Lung (tissue), 12 donors: Measurements from ENCODE around the gene GSPT2. TPM values are rescaled to one million over a fixed set of nuclear protein-coding genes. Genes with fewer than 3 reads are reported as not detected.

Experiments used
- ATAC-seq: fragments of 200-7000 bp; cut with Tn5 transposase; one replicate; pipeline ENCODE4 v1.9.1; 2020; ENCODE audit warnings: moderate number of reproducible peaks; ENCODE audit not compliant: insufficient read depth, low FRiP score
- DNase-seq, 3 donors: peaks; one replicate each; pipeline ENCODE4 v3.0.0-alpha.2; 2013 to 2017
- H3K27ac ChIP-seq, 2 donors: one replicate each; pipeline ENCODE4 v1.5.1; 2013; ENCODE audit warnings: mild to moderate bottlenecking in 2 of 2, moderate library complexity in 2 of 2, control low read depth in 1 of 2, inconsistent platforms in 1 of 2, low read depth in 1 of 2, low read length in 1 of 2
- H3K27me3 ChIP-seq, 3 donors: one replicate each; pipeline ENCODE4 v1.5.1; 2013; ENCODE audit warnings: low read length in 2 of 3; ENCODE audit not compliant: control insufficient read depth in 3 of 3, insufficient read depth in 3 of 3
- H3K36me3 ChIP-seq, 4 donors: one replicate each; pipeline ENCODE4 v1.5.1; 2013; ENCODE audit warnings: low read length in 4 of 4, mild to moderate bottlenecking in 1 of 4, moderate library complexity in 1 of 4; ENCODE audit not compliant: control insufficient read depth in 4 of 4, insufficient read depth in 4 of 4
- H3K4me1 ChIP-seq, 5 donors: one replicate each; pipeline ENCODE4 v1.5.1; 2013; ENCODE audit warnings: low read length in 5 of 5, mild to moderate bottlenecking in 2 of 5, moderate library complexity in 1 of 5; ENCODE audit not compliant: control insufficient read depth in 5 of 5, insufficient read depth in 5 of 5
- H3K4me3 ChIP-seq: one replicate; pipeline ENCODE4 v1.5.1; 2013; ENCODE audit warnings: mild to moderate bottlenecking, control low read depth, moderate library complexity
- H3K9ac ChIP-seq, 2 donors: one replicate each; pipeline ENCODE4 v1.5.1; 2013; ENCODE audit warnings: low read length in 2 of 2, control low read depth in 1 of 2; ENCODE audit not compliant: insufficient read depth in 1 of 2
- H3K9me3 ChIP-seq, 4 donors: one replicate each; pipeline ENCODE4 v1.5.1; 2013; ENCODE audit warnings: low read length in 3 of 4, mild to moderate bottlenecking in 1 of 4, moderate library complexity in 1 of 4; ENCODE audit not compliant: control insufficient read depth in 4 of 4, insufficient read depth in 3 of 4
- CTCF ChIP-seq: IDR thresholded peaks from 2 replicates; pipeline ENCODE4 v1.5.1; 2012; ENCODE audit warnings: mild to moderate bottlenecking; ENCODE audit errors: control extremely low read depth, extremely low read depth
- WGBS, 2 donors: extraction: QIAGEN DNeasy Blood & Tissue Kit; methylation state at CpG; one replicate each; pipeline ENCODE4 v1.1.7; 2013; 5-methylcytosine and 5-hydroxymethylcytosine counted together
- polyA plus RNA-seq, 2 donors: library from polyadenylated mRNA; stranded (reverse); fragments of 200-250 nt; gene quantifications; one replicate each; pipeline ENCODE4 v1.2.1, GENCODE V29; 2013
- total RNA-seq, 2 donors: library from RNA; depleted of rRNA in 1 of 2; stranded (reverse); fragments of >200 nt in 1 of 2; gene quantifications; one replicate each; pipeline ENCODE4 v1.2.1, GENCODE V29; 2014 to 2021
- donor health status: control.
- donor health status: control.
- donor health status: Bipolar disorder and iron deficiency.
- donor health status: healthy.
- donor health status: DM: yes; HTN: yes; CAD: no.

Gene GSPT2
- total and polyA plus RNA-seq, 4 donors = 3.2 to 11.1 (median 6.3) TPM

GRCh38 chrX:51747671-51748070, 4.4 kb downstream of the GSPT2 start:
- no peak for ATAC-seq
- TF ChIP-seq CTCF = no peak

GRCh38 chrX:51759055-51759839, 16.0 kb downstream of the GSPT2 start:
- 47 to 72% methylated on average over 6 of the region's 6 CpGs for WGBS, 2 donors
- DNase-seq = no peak
- Histone ChIP-seq H3K27ac (no peak overlapping the region), H3K27me3 (peaks cover 5 to 34% (median 22%) of the 10 kb centered on the region in 3 donors), H3K9me3 (peaks cover 0 to 3% (median 0%) of the 10 kb centered on the region in 4 donors), H3K4me1 (no peaks in the 10 kb centered on the region), H3K4me3 (no peak overlapping the region), H3K9ac (no peak overlapping the region), H3K36me3 (no peaks in the 10 kb centered on the region)
- ATAC-seq = no peak
- TF ChIP-seq CTCF = no peak

More at GRCh38 chrX:51747671-51748070, 4.4 kb downstream of the GSPT2 start:
- H3K9me3 ChIP-seq = peaks cover 0 to 6% (median 2%) of the 10 kb centered on the region in 4 donors
- no peak overlapping the region for H3K27ac ChIP-seq
- peaks cover 0 to 4% (median 0%) of the 10 kb centered on the region in 4 donors for H3K36me3 ChIP-seq
- H3K4me3 ChIP-seq = no peak overlapping the region
- peaks cover 0 to 15% (median 10%) of the 10 kb centered on the region in 3 donors for H3K27me3 ChIP-seq
- peaks cover 0 to 2% (median 0%) of the 10 kb centered on the region in 5 donors for H3K4me1 ChIP-seq
- no peak overlapping the region for H3K9ac ChIP-seq
- DNase-seq = no peak

GRCh38 chrX:51760657-51761056, 17.4 kb downstream of the GSPT2 start:
- H3K9me3 ChIP-seq = peaks cover 0 to 6% (median 0%) of the 10 kb centered on the region in 4 donors
- H3K27ac ChIP-seq = no peak overlapping the region
- TF ChIP-seq CTCF = no peak
- H3K4me1 ChIP-seq = no peaks in the 10 kb centered on the region
- DNase-seq (no peak), ATAC-seq (no peak)
- no peak overlapping the region for H3K9ac ChIP-seq
- no peaks in the 10 kb centered on the region for H3K36me3 ChIP-seq
- no peak overlapping the region for H3K4me3 ChIP-seq
- WGBS, 2 donors = 24 to 57% methylated on average over 4 of the region's 4 CpGs
- peaks cover 5 to 23% (median 22%) of the 10 kb centered on the region in 3 donors for H3K27me3 ChIP-seq
